SK-N-SH (cell line): ENCODE results near the gene SERPINA3. TPM values are rescaled to one million over a fixed set of nuclear protein-coding genes. Genes with fewer than 3 reads are reported as not detected.

Experiments used
- CTCF ChIA-PET: fragments of 300-600, 350-600 bp; formaldehyde crosslinking; extraction: SDS; loops from one replicate; lab custom pipeline; 2021; lab: Yijun Ruan, JAX
- POLR2A ChIA-PET: fragments of 350-600 bp; sonication (Branson Sonifier 250); formaldehyde crosslinking; extraction: SDS; loops from one replicate; lab custom pipeline; 2020; ENCODE audit warnings: antibody characterized with exemption, inconsistent platforms; lab: Yijun Ruan, JAX
- DNase-seq: peaks from one replicate; pipeline ENCODE4 v3.0.0; 2012
- H2AFZ ChIP-seq: fragments of 200-600 bp; sonication (generic); 2 replicates; pipeline ENCODE4 v1.8.1; 2016; ENCODE audit warnings: antibody characterized with exemption, mild to moderate bottlenecking, low read depth
- H3F3A ChIP-seq: fragments of 200-600 bp; sonication (generic); replicated peaks from 2 replicates; pipeline ENCODE3; 2016; ENCODE audit warnings: antibody characterized with exemption, mild to moderate bottlenecking; ENCODE audit not compliant: insufficient read depth
- H3K27ac ChIP-seq, 2 experiments: fragments of 200-500 bp in 1 of 2; fragments of 200-600 bp in 1 of 2; sonication (Bioruptor generic) in 1 of 2; sonication (generic), shearing (Covaris generic) in 1 of 2; 2 replicates each; pipeline versions ENCODE4 v1.5.1 to v1.6.1; 2014 to 2016; ENCODE audit warnings: low read depth in 2 of 2, inconsistent platforms in 1 of 2, low read length in 1 of 2, mild to moderate bottlenecking in 1 of 2, mixed read lengths in 1 of 2
- H3K27me3 ChIP-seq: fragments of 200-600 bp; sonication (generic), shearing (Covaris generic); 2 replicates; pipeline ENCODE4 v1.6.1; 2016; ENCODE audit warnings: mixed run types; ENCODE audit not compliant: insufficient read depth
- H3K36me3 ChIP-seq, 2 experiments: fragments of 200-500 bp in 1 of 2; fragments of 200-600 bp in 1 of 2; sonication (Bioruptor generic) in 1 of 2; sonication (generic) in 1 of 2; replicated peaks in 1 of 2; 2 replicates each; pipeline versions ENCODE3 to v1.5.1; 2014 to 2016; ENCODE audit warnings: low read length in 1 of 2, mild to moderate bottlenecking in 1 of 2; ENCODE audit not compliant: insufficient read depth in 2 of 2, control insufficient read depth in 1 of 2
- H3K4me1 ChIP-seq, 2 experiments: fragments of 200-500 bp in 1 of 2; fragments of 200-600 bp in 1 of 2; sonication (Bioruptor generic) in 1 of 2; sonication (generic), shearing (Covaris generic) in 1 of 2; 2 replicates each; pipeline versions ENCODE4 v1.5.1 to v1.6.1; 2014 to 2016; ENCODE audit warnings: low read depth in 1 of 2, low read length in 1 of 2, mixed run types in 1 of 2; ENCODE audit not compliant: insufficient read depth in 2 of 2, control insufficient read depth in 1 of 2
- H3K4me2 ChIP-seq: fragments of 200-600 bp; sonication (generic), shearing (Covaris generic); 2 replicates; pipeline ENCODE4 v1.6.1; 2017; ENCODE audit warnings: mixed run types
- H3K4me3 ChIP-seq, 2 experiments: fragments of 200-500 bp in 1 of 2; fragments of 200-600 bp in 1 of 2; sonication (Bioruptor generic) in 1 of 2; sonication (generic), shearing (Covaris generic) in 1 of 2; 2 replicates each; pipeline versions ENCODE4 v1.5.1 to v1.8.1; 2014 to 2016; ENCODE audit warnings: low read depth in 2 of 2, inconsistent platforms in 1 of 2, low read length in 1 of 2, mild to moderate bottlenecking in 1 of 2, mixed read lengths in 1 of 2, moderate library complexity in 1 of 2
- H3K79me2 ChIP-seq: fragments of 200-600 bp; sonication (generic); 2 replicates; pipeline ENCODE4 v1.8.1; 2017; ENCODE audit warnings: mild to moderate bottlenecking; ENCODE audit not compliant: insufficient read depth
- H3K9ac ChIP-seq: fragments of 200-600 bp; sonication (generic); 2 replicates; pipeline ENCODE4 v1.6.1; 2017; ENCODE audit warnings: mixed run types
- H3K9me2 ChIP-seq: fragments of 200-600 bp; sonication (generic); 2 replicates; pipeline ENCODE4 v1.6.1; 2017; ENCODE audit warnings: mixed run types
- H3K9me3 ChIP-seq: fragments of 200-600 bp; sonication (generic); 2 replicates; pipeline ENCODE4 v1.6.1; 2017; ENCODE audit warnings: mixed run types, mild to moderate bottlenecking, moderate library complexity
- H4K20me1 ChIP-seq: fragments of 200-600 bp; sonication (generic); 2 replicates; pipeline ENCODE4 v1.6.1; 2017; ENCODE audit warnings: mild to moderate bottlenecking, mixed run types; ENCODE audit not compliant: insufficient read depth
- ELF1 ChIP-seq: IDR thresholded peaks from 2 replicates; pipeline ENCODE4 v1.4.0; 2012
- FOXJ3 ChIP-seq: sonication (generic); formaldehyde crosslinking; IDR thresholded peaks from 2 replicates; pipeline ENCODE4 v1.5.1; 2020; ENCODE audit warnings: mild to moderate bottlenecking, missing genetic modification reagents
- FOXM1 ChIP-seq: IDR thresholded peaks from 2 replicates; pipeline ENCODE4 v1.4.0; 2012; ENCODE audit warnings: low read depth, mild to moderate bottlenecking
- GABPA ChIP-seq: IDR thresholded peaks from 2 replicates; pipeline ENCODE4 v1.4.0; 2012; ENCODE audit warnings: low read depth, mild to moderate bottlenecking
- GATA2 ChIP-seq: sonication (generic); formaldehyde crosslinking; IDR thresholded peaks from 2 replicates; pipeline ENCODE4 v1.5.0; 2020; ENCODE audit warnings: mild to moderate bottlenecking, missing genetic modification reagents
- IRF3 ChIP-seq: fragments of 150-350 bp; IDR thresholded peaks from 2 replicates; pipeline ENCODE4 v1.6.1; 2016; ENCODE audit warnings: mild to moderate bottlenecking, low read depth, low read length
- JUND ChIP-seq: IDR thresholded peaks from 2 replicates; pipeline ENCODE4 v1.4.0; 2012
- NRF1 ChIP-seq: IDR thresholded peaks from 2 replicates; pipeline ENCODE4 v1.6.1; 2012; ENCODE audit warnings: low read depth, mild to moderate bottlenecking, low read length
- POLR2AphosphoS5 ChIP-seq: IDR thresholded peaks from 2 replicates; pipeline ENCODE4 v1.6.1; 2012; ENCODE audit warnings: low read depth, low read length
- RXRA ChIP-seq: IDR thresholded peaks from 2 replicates; pipeline ENCODE4 v1.4.0; 2012; ENCODE audit warnings: low read depth, mild to moderate bottlenecking, borderline replicate concordance
- SMC3 ChIP-seq: IDR thresholded peaks from 2 replicates; pipeline ENCODE4 v1.6.1; 2012; ENCODE audit warnings: low read depth, low read length, improper control_type of control experiment
- TAF1 ChIP-seq: IDR thresholded peaks from 2 replicates; pipeline ENCODE4 v1.6.1; 2012; ENCODE audit warnings: low read depth, mild to moderate bottlenecking, low read length, moderate library complexity, borderline replicate concordance
- TCF12 ChIP-seq: IDR thresholded peaks from 2 replicates; pipeline ENCODE4 v1.4.0; 2012
- USF2 ChIP-seq: fragments of 150-350 bp; IDR thresholded peaks from 2 replicates; pipeline ENCODE4 v1.6.1; 2017; ENCODE audit warnings: antibody characterized with exemption, low read length, low read depth, borderline replicate concordance
- ZBTB33 ChIP-seq: IDR thresholded peaks from 2 replicates; pipeline ENCODE4 v1.4.0; 2012; ENCODE audit warnings: low read depth, borderline replicate concordance
- WGBS: methylation state at CpG from one replicate; pipeline ENCODE4 v1.1.6; 2017; ENCODE audit warnings: low lambda C conversion rate; 5-methylcytosine and 5-hydroxymethylcytosine counted together
- polyA plus RNA-seq, 3 experiments: library from polyadenylated mRNA; depleted of rRNA; stranded (reverse); fragments of >200 nt; gene quantifications; 2 replicates each; pipeline ENCODE4 v1.2.3, GENCODE V29; 2012

Gene SERPINA3
- polyA plus RNA-seq, 1 of the 3 experiments (the other 2 are of a cell fraction), result 0.25 TPM

GRCh38 chr14:94582199-94582750, 29.9 kb upstream of the SERPINA3 start:
- H3K4me1 ChIP-seq, result peaks cover 0 to 13% of the 10 kb centered on the region in 2 experiments; a peak in 1 of 4 replicates
- no peak for DNase-seq
- no peak overlapping the region for H2AFZ ChIP-seq
- ChIA-PET POLR2A (interaction anchor here (0.6 kb wide), 1 partner anchor 16 kb away, joined by 3 read pairs; no protein-coding TSS in a partner anchor), CTCF (interaction anchor here (1.3 to 2.1 kb wide), 3 partner anchors 16 to 96 kb away, joined by 3 to 7 read pairs (median 5); no protein-coding TSS in a partner anchor)
- no peak overlapping the region for H3K4me2 ChIP-seq
- H3K27me3 ChIP-seq, result no peaks in the 10 kb centered on the region
- 80% methylated on average over 7 of the region's 7 CpGs for WGBS
- H3K36me3 ChIP-seq, result no peaks in the 10 kb centered on the region
- H3K9me3 ChIP-seq, result no peaks in the 10 kb centered on the region
- no peaks in the 10 kb centered on the region for H3K79me2 ChIP-seq
- H3K27ac ChIP-seq, result no peak overlapping the region
- TF ChIP-seq GATA2 (no peak), FOXJ3 (no peak), RXRA (no peak), POLR2AphosphoS5 (no peak), GABPA (no peak), JUND (no peak), SMC3 (no peak), IRF3 (no peak), TCF12 (no peak), USF2 (no peak), FOXM1 (no peak), TAF1 (no peak), ZBTB33 (no peak)
- no peaks in the 10 kb centered on the region for H3F3A ChIP-seq
- H3K4me3 ChIP-seq, result no peak overlapping the region
- no peaks in the 10 kb centered on the region for H4K20me1 ChIP-seq
- no peak overlapping the region for H3K9ac ChIP-seq
- H3K9me2 ChIP-seq, result no peaks in the 10 kb centered on the region

GRCh38 chr14:94582851-94583250, 29.3 kb upstream of the SERPINA3 start:
- Histone ChIP-seq H3K4me3 (no peak overlapping the region), H3K27me3 (no peaks in the 10 kb centered on the region), H3F3A (no peaks in the 10 kb centered on the region), H3K79me2 (no peaks in the 10 kb centered on the region), H3K9ac (no peak overlapping the region), H4K20me1 (no peaks in the 10 kb centered on the region), H3K4me2 (no peak overlapping the region), H3K9me2 (no peaks in the 10 kb centered on the region), H3K36me3 (no peaks in the 10 kb centered on the region), H3K9me3 (no peaks in the 10 kb centered on the region), H2AFZ (no peak overlapping the region), H3K27ac (no peak overlapping the region), H3K4me1 (peaks cover 0 to 13% of the 10 kb centered on the region in 2 experiments; a peak in 1 of 4 replicates)
- 81% methylated on average over 3 of the region's 3 CpGs for WGBS
- CTCF ChIA-PET, result interaction anchor here (1.3 to 2.1 kb wide), 2 partner anchors 15 to 34 kb away, joined by 3 to 7 read pairs; no protein-coding TSS in a partner anchor
- DNase-seq, result no peak
- TF ChIP-seq ELF1 (no peak), NRF1 (no peak)
- POLR2A ChIA-PET, result no interaction called here
